H1 (cell line): ENCODE results near the gene PMFBP1. TPM values are rescaled to one million over a fixed set of nuclear protein-coding genes. Genes with fewer than 3 reads are reported as not detected.

Source experiments
- CTCF ChIA-PET: fragments of 300-600 bp; sonication (Branson Sonifier 250); formaldehyde crosslinking; loops from one replicate; lab custom pipeline; 2021; ENCODE audit not compliant: partially characterized antibody; lab: Charles Lee
- POLR2A ChIA-PET: fragments of 300-600 bp; sonication (Branson Sonifier 250); formaldehyde crosslinking; loops from one replicate; lab custom pipeline; 2021; ENCODE audit warnings: inconsistent platforms; ENCODE audit not compliant: partially characterized antibody; lab: Charles Lee
- DNase-seq, 2 experiments: peaks; one replicate each; pipeline versions ENCODE4 v3.0.0 to v3.0.0-alpha.2; 2010 to 2022; ENCODE audit warnings: low spot score in 2 of 2, low read depth in 1 of 2, mixed read lengths in 1 of 2
- FAIRE-seq: peaks from 2 replicates; lab custom pipeline; 2011; peaks lifted over from hg19 to GRCh38; lab: Jason Lieb, UNC
- H2AFZ ChIP-seq: 2 replicates; pipeline ENCODE4 v1.8.1; 2012; ENCODE audit warnings: low read length, inconsistent platforms
- H2AK5ac ChIP-seq: 2 replicates; pipeline ENCODE4 v1.6.1; 2013; ENCODE audit warnings: low read depth, low read length
- H2BK120ac ChIP-seq: replicated peaks from 2 replicates; pipeline ENCODE3; 2013; ENCODE audit warnings: low read depth, low read length, inconsistent platforms
- H2BK12ac ChIP-seq: 2 replicates; pipeline ENCODE4 v1.6.1; 2013; ENCODE audit warnings: low read depth, low read length
- H2BK15ac ChIP-seq: 2 replicates; pipeline ENCODE4 v1.6.1; 2013; ENCODE audit warnings: low read length
- H2BK20ac ChIP-seq: 2 replicates; pipeline ENCODE4 v1.6.1; 2013; ENCODE audit warnings: low read length
- H2BK5ac ChIP-seq: 2 replicates; pipeline ENCODE4 v1.6.1; 2013; ENCODE audit warnings: low read depth, low read length
- H3K14ac ChIP-seq: 2 replicates; pipeline ENCODE4 v1.6.1; 2013; ENCODE audit warnings: inconsistent platforms; ENCODE audit not compliant: insufficient read length
- H3K18ac ChIP-seq: 2 replicates; pipeline ENCODE4 v1.6.1; 2013; ENCODE audit warnings: low read length; ENCODE audit errors: extremely low read depth
- H3K23ac ChIP-seq: 2 replicates; pipeline ENCODE4 v1.6.1; 2013; ENCODE audit warnings: inconsistent platforms; ENCODE audit not compliant: insufficient read length
- H3K23me2 ChIP-seq: 2 replicates; pipeline ENCODE4 v1.6.1; 2013; ENCODE audit warnings: low read depth, low read length
- H3K27ac ChIP-seq: 2 replicates; pipeline ENCODE4 v1.6.1; 2011; ENCODE audit warnings: low read depth, low read length, inconsistent platforms
- H3K27me3 ChIP-seq, 4 experiments: replicated peaks in 1 of 4; 1 replicate in 1 of 4; 2 replicates in 3 of 4; pipeline versions ENCODE4 v1.6.1 to v1.8.1; 2011 to 2013; ENCODE audit warnings: low read length in 3 of 4, mild to moderate bottlenecking in 3 of 4, inconsistent platforms in 2 of 4, mixed read lengths in 2 of 4, moderate library complexity in 1 of 4; ENCODE audit not compliant: control insufficient read depth in 3 of 4, insufficient read depth in 3 of 4; ENCODE audit errors: extremely low read depth in 1 of 4
- H3K36me3 ChIP-seq, 4 experiments: 2 replicates each; pipeline versions ENCODE4 v1.6.1 to v1.8.1; 2011 to 2013; ENCODE audit warnings: mild to moderate bottlenecking in 4 of 4, low read length in 3 of 4, moderate library complexity in 2 of 4, control low read depth in 1 of 4, inconsistent platforms in 1 of 4; ENCODE audit not compliant: insufficient read depth in 4 of 4, control insufficient read depth in 2 of 4
- H3K4ac ChIP-seq: replicated peaks from 2 replicates; pipeline ENCODE3; 2013; ENCODE audit warnings: low read length, low read depth, mixed read lengths, inconsistent platforms; ENCODE audit not compliant: insufficient read length
- H3K4me1 ChIP-seq, 4 experiments: replicated peaks in 1 of 4; 1 replicate in 1 of 4; 2 replicates in 3 of 4; pipeline versions ENCODE4 v1.6.1 to v1.8.1; 2011 to 2013; ENCODE audit warnings: low read length in 3 of 4, inconsistent platforms in 2 of 4, mixed read lengths in 1 of 4; ENCODE audit not compliant: insufficient read depth in 4 of 4, control insufficient read depth in 3 of 4
- H3K4me2 ChIP-seq, 2 experiments: 2 replicates each; pipeline versions ENCODE4 v1.6.1 to v1.8.1; 2011 to 2013; ENCODE audit warnings: low read depth in 2 of 2, low read length in 2 of 2, control low read depth in 1 of 2, inconsistent platforms in 1 of 2, mild to moderate bottlenecking in 1 of 2; ENCODE audit not compliant: insufficient read depth in 1 of 2
- H3K4me3 ChIP-seq, 4 experiments: fragments of 200-600, 300-600 bp in 1 of 4; sonication (generic), shearing (Covaris generic), sonication (Bioruptor Twin) in 1 of 4; 2 replicates each; pipeline versions ENCODE4 v1.5.1 to v1.8.1; 2011 to 2016; ENCODE audit warnings: low read length in 4 of 4, low read depth in 3 of 4, control low read depth in 2 of 4, inconsistent platforms in 2 of 4, mild to moderate bottlenecking in 2 of 4, mixed read lengths in 1 of 4, moderate library complexity in 1 of 4; ENCODE audit not compliant: insufficient read depth in 2 of 4; ENCODE audit errors: extremely low read depth in 1 of 4
- H3K56ac ChIP-seq: replicated peaks from 2 replicates; pipeline ENCODE3; 2013; ENCODE audit warnings: low read depth, mild to moderate bottlenecking, mixed read lengths, low read length, inconsistent platforms; ENCODE audit not compliant: insufficient read length
- H3K79me1 ChIP-seq: 2 replicates; pipeline ENCODE4 v1.6.1; 2013; ENCODE audit warnings: low read depth, low read length, control low read depth
- H3K79me2 ChIP-seq, 2 experiments: 2 replicates each; pipeline versions ENCODE4 v1.6.1 to v1.8.1; 2012 to 2013; ENCODE audit warnings: low read length in 2 of 2, mild to moderate bottlenecking in 2 of 2, inconsistent platforms in 1 of 2; ENCODE audit not compliant: insufficient read depth in 2 of 2, control insufficient read depth in 1 of 2
- H3K9ac ChIP-seq, 4 experiments: replicated peaks in 1 of 4; 1 replicate in 1 of 4; 2 replicates in 3 of 4; pipeline versions ENCODE4 v1.6.1 to v1.8.1; 2011 to 2013; ENCODE audit warnings: low read depth in 3 of 4, low read length in 3 of 4, control low read depth in 2 of 4, mild to moderate bottlenecking in 2 of 4, moderate library complexity in 2 of 4, inconsistent platforms in 1 of 4; ENCODE audit errors: extremely low read depth in 1 of 4
- H3K9me3 ChIP-seq, 2 experiments: 2 replicates each; pipeline versions ENCODE4 v1.6.1 to v1.8.1; 2012 to 2013; ENCODE audit warnings: mild to moderate bottlenecking in 2 of 2, moderate library complexity in 2 of 2, control low read depth in 1 of 2, inconsistent platforms in 1 of 2, low read depth in 1 of 2, low read length in 1 of 2, mixed read lengths in 1 of 2; ENCODE audit not compliant: insufficient read depth in 2 of 2
- H4K20me1 ChIP-seq, 2 experiments: replicated peaks in 1 of 2; 2 replicates each; pipeline versions ENCODE3 to v1.8.1; 2011 to 2013; ENCODE audit warnings: inconsistent platforms in 2 of 2, low read length in 2 of 2, mild to moderate bottlenecking in 1 of 2; ENCODE audit not compliant: insufficient read depth in 2 of 2, control insufficient read depth in 1 of 2
- H4K5ac ChIP-seq: 2 replicates; pipeline ENCODE4 v1.6.1; 2013; ENCODE audit warnings: low read length, low read depth, mixed read lengths, inconsistent platforms; ENCODE audit not compliant: insufficient read length
- H4K8ac ChIP-seq: 2 replicates; pipeline ENCODE4 v1.8.0; 2013; ENCODE audit warnings: mild to moderate bottlenecking, moderate library complexity, low read length, inconsistent platforms; ENCODE audit not compliant: insufficient read depth; ENCODE audit errors: extremely low read depth
- H4K91ac ChIP-seq: replicated peaks from 2 replicates; pipeline ENCODE3; 2013; ENCODE audit warnings: low read length, mixed read lengths, inconsistent platforms; ENCODE audit not compliant: insufficient read length
- EP300 ChIP-seq, 2 experiments: IDR thresholded peaks; 1 replicate in 1 of 2; 2 replicates in 1 of 2; pipeline ENCODE4 v1.6.1; 2011 to 2012; ENCODE audit warnings: low read depth in 2 of 2, low read length in 2 of 2, mild to moderate bottlenecking in 2 of 2, borderline replicate concordance in 1 of 2, inconsistent platforms in 1 of 2, moderate library complexity in 1 of 2
- POLR2AphosphoS5 ChIP-seq: IDR thresholded peaks from 2 replicates; pipeline ENCODE4 v1.6.1; 2011; ENCODE audit warnings: low read depth, low read length
- RNF2 ChIP-seq: fragments of 200-900, 300-1000 bp; sonication (generic); IDR thresholded peaks from 2 replicates; pipeline ENCODE4 v1.7.1; 2016; ENCODE audit warnings: borderline replicate concordance, low read depth, mild to moderate bottlenecking, antibody characterized with exemption, low read length; ENCODE audit not compliant: poor library complexity, severe bottlenecking; ENCODE audit errors: missing control alignments
- SAP30 ChIP-seq: fragments of 300-600 bp; sonication (generic); IDR thresholded peaks from 2 replicates; pipeline ENCODE4 v1.7.1; 2012; ENCODE audit warnings: low read length, moderate library complexity, mild to moderate bottlenecking, inconsistent platforms; ENCODE audit not compliant: insufficient read depth, insufficient replicate concordance
- TAF1 ChIP-seq: IDR thresholded peaks from 2 replicates; pipeline ENCODE4 v1.6.1; 2011; ENCODE audit warnings: mild to moderate bottlenecking, low read depth, low read length
- WGBS, 2 experiments: shearing (Covaris generic) in 1 of 2; methylation state at CpG; one replicate each; pipeline versions ENCODE4 v1.1.6 to v1.1.7; 2013 to 2015; ENCODE audit warnings: low lambda C conversion rate in 2 of 2, mixed read lengths in 2 of 2, inconsistent platforms in 1 of 2, low coverage in 1 of 2, missing lambda C conversion rate in 1 of 2; ENCODE audit not compliant: insufficient replicate concordance in 2 of 2, insufficient coverage in 1 of 2, insufficient read length in 1 of 2; ENCODE audit errors: extremely low coverage in 1 of 2, missing lambda C conversion rate in 1 of 2; 5-methylcytosine and 5-hydroxymethylcytosine counted together
- polyA plus RNA-seq, 7 experiments: library from polyadenylated mRNA; depleted of rRNA in 3 of 7; stranded (reverse) in 5 of 7; unstranded in 2 of 7; fragments of >200 nt in 5 of 7; fragments of 200-250 nt in 2 of 7; gene quantifications; 1 replicate in 5 of 7; 2 replicates in 1 of 7; 4 replicates in 1 of 7; pipeline versions ENCODE4 v1.2.1 to v1.2.3, GENCODE V29; 2011 to 2013; ENCODE audit warnings: missing spikeins in 2 of 7, mixed read lengths in 2 of 7
- total RNA-seq: library from RNA; stranded (reverse); fragmentation: NEBNext Ultra II Directional; extraction: Animal tissue kit (Norgen Biotek cat#: 25700); gene quantifications from 2 replicates; pipeline ENCODE4 v1.2.1, GENCODE V29; 2021

PMFBP1 gene
- total and polyA plus RNA-seq, 2 of the 8 experiments (the other 6 are each of a cell fraction or from before 2014, with no cell fraction given), result 0.32 to 1.6 TPM

- H3K79me1 ChIP-seq, result no peaks in the 10 kb centered on the region
- H2BK15ac ChIP-seq, result no peak overlapping the region
- H3K9ac ChIP-seq, result no peak overlapping the region
- CTCF ChIA-PET, result interaction anchor here (0.6 to 2.0 kb wide), 10 partner anchors 8 to 1522 kb away, joined by 3 to 13 read pairs (median 3); no protein-coding TSS in a partner anchor
- H3K27me3 ChIP-seq, result no peaks in the 10 kb centered on the region
- no peak overlapping the region for H3K56ac ChIP-seq
- H3K14ac ChIP-seq, result no peak overlapping the region
- H3K9me3 ChIP-seq, result no peaks in the 10 kb centered on the region
- H3K4ac ChIP-seq, result no peak overlapping the region
- H3K23me2 ChIP-seq, result no peaks in the 10 kb centered on the region
- 74 to 100% methylated on average over 2 to 6 of the region's 6 CpGs for WGBS, 2 experiments
- no peak overlapping the region for H2BK5ac ChIP-seq
- H2AK5ac ChIP-seq, result no peak overlapping the region
- no peak overlapping the region for H2AFZ ChIP-seq
- no peak overlapping the region for H4K91ac ChIP-seq
- no peaks in the 10 kb centered on the region for H3K36me3 ChIP-seq
- H3K18ac ChIP-seq, result no peak overlapping the region
- H3K27ac ChIP-seq, result no peak overlapping the region
- no peak for TF ChIP-seq TAF1
- TF ChIP-seq RNF2, result no peak
- no peak for TF ChIP-seq POLR2AphosphoS5
- no peak for TF ChIP-seq SAP30
- no peak for TF ChIP-seq EP300 (IDR thresholded peaks at IDR 0.05; ENCODE audit: borderline replicate concordance in 1 of 2, low read depth in 2 of 2, low read length in 2 of 2)
- H3K4me3 ChIP-seq, result no peak overlapping the region
- no peaks in the 10 kb centered on the region for H3K79me2 ChIP-seq
- peaks cover 0 to 3% (median 0%) of the 10 kb centered on the region in 4 experiments; a peak in 2 of 7 replicates for H3K4me1 ChIP-seq
- POLR2A ChIA-PET, result no interaction called here
- no peak overlapping the region for H2BK120ac ChIP-seq
- no peak overlapping the region for H2BK20ac ChIP-seq
- no peaks in the 10 kb centered on the region for H4K20me1 ChIP-seq
- DNase-seq (no peak), FAIRE-seq (no peak)
- H4K5ac ChIP-seq, result no peak overlapping the region
- H3K23ac ChIP-seq, result no peak overlapping the region
- H2BK12ac ChIP-seq, result no peak overlapping the region
- H4K8ac ChIP-seq, result no peak overlapping the region
- H3K4me2 ChIP-seq, result no peak overlapping the region
Measured at GRCh38 chr16:72131036-72131435, 40.9 kb downstream of the PMFBP1 start.
